Panc1 (cell line): Measurements from ENCODE around the gene UBE2J2.

Experiments used
- POLR2AphosphoS5 ChIP-seq: IDR thresholded peaks from 2 replicates; pipeline ENCODE4 v1.6.1; 2012; ENCODE audit warnings: mild to moderate bottlenecking, low read depth, low read length, moderate library complexity
- SIN3A ChIP-seq: IDR thresholded peaks from 2 replicates; pipeline ENCODE4 v1.6.1; 2012; ENCODE audit warnings: low read depth, mild to moderate bottlenecking, low read length, moderate library complexity, borderline replicate concordance; ENCODE audit not compliant: insufficient read depth
- TF ChIP-seq, protein P1 (sequence below): fragments of 450-650 bp; IDR thresholded peaks from 2 replicates; pipeline ENCODE4 v1.5.1; 2017; ENCODE audit warnings: mild to moderate bottlenecking

DNA sequence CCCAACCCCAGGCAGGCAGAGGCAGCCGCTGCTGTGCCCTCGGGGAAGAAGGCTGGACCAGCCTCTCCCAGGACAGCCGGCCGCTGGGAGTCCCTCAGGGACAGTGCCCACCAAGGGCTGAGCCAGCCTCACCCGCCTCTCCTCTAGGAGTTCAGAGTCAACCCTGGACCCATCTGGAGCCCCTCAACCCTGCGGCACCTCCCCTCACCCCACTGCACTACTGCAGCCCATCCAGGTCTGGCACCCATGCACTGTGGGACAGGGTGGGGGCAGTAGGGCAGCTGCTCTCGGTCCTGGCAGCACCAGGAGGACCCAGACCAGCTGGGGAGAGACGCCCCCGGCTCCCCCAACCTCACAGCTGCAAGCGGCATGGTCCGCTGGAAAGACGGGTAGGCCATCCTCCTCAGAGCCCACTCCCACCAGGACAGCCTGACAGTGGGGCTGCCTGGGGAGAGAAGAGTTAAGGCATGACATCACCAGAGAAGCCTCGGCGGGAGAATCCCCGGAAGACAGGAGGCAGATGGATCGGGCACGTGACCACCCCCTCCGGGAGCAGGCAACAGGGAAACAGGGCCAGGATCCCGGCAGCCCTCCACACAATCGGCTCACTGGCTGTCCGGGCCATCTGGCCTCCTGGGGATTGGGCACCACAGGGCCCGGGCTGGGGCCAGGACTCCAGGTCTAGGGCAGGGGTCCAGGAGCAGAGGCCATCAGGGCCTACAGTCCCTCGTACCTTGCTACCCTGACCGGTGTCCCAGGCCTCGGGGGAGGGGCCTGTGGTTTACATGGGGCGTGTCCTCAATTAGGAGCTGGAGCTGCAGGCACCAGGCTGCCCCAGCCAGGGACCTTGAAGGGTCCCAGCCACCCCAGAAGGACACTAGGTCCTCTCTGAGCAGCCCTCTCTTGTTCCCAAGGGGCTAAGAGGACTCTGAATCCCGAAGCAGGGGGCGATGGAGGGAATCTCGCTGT, 31.0 kb upstream of the UBE2J2 start:
- TF ChIP-seq SIN3A (no peak), POLR2AphosphoS5 (no peak)
- TF ChIP-seq, protein P1, sequence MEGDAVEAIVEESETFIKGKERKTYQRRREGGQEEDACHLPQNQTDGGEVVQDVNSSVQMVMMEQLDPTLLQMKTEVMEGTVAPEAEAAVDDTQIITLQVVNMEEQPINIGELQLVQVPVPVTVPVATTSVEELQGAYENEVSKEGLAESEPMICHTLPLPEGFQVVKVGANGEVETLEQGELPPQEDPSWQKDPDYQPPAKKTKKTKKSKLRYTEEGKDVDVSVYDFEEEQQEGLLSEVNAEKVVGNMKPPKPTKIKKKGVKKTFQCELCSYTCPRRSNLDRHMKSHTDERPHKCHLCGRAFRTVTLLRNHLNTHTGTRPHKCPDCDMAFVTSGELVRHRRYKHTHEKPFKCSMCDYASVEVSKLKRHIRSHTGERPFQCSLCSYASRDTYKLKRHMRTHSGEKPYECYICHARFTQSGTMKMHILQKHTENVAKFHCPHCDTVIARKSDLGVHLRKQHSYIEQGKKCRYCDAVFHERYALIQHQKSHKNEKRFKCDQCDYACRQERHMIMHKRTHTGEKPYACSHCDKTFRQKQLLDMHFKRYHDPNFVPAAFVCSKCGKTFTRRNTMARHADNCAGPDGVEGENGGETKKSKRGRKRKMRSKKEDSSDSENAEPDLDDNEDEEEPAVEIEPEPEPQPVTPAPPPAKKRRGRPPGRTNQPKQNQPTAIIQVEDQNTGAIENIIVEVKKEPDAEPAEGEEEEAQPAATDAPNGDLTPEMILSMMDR: no peak
